Parathyroid adenoma (tissue), 2 donors: ENCODE data around the gene KCNQ1.

Source experiments
- H2AFZ ChIP-seq: fragments of 300-600 bp; sonication (generic); one replicate; pipeline ENCODE4 v1.7.0; 2017; ENCODE audit warnings: antibody characterized with exemption, mild to moderate bottlenecking
- H3K27ac ChIP-seq: fragments of 300-600 bp; sonication (generic); one replicate; pipeline ENCODE4 v1.7.0; 2017
- H3K27me3 ChIP-seq: fragments of 300-600 bp; sonication (generic); one replicate; pipeline ENCODE4 v1.7.0; 2017; ENCODE audit warnings: low read length; ENCODE audit not compliant: control insufficient read depth, insufficient read depth
- H3K36me3 ChIP-seq: fragments of 300-600 bp; sonication (generic); one replicate; pipeline ENCODE4 v1.7.0; 2017; ENCODE audit warnings: low read length; ENCODE audit not compliant: control insufficient read depth, insufficient read depth
- H3K4me1 ChIP-seq: fragments of 300-600 bp; sonication (generic); one replicate; pipeline ENCODE4 v1.7.0; 2017; ENCODE audit warnings: control low read depth
- H3K4me2 ChIP-seq: fragments of 300-600 bp; sonication (generic); one replicate; pipeline ENCODE4 v1.7.0; 2017; ENCODE audit warnings: low read length
- H3K4me3 ChIP-seq: fragments of 300-600 bp; sonication (generic); one replicate; pipeline ENCODE4 v1.7.0; 2017; ENCODE audit warnings: low read depth, low read length
- H3K79me2 ChIP-seq: fragments of 300-600 bp; sonication (generic); one replicate; pipeline ENCODE4 v1.7.0; 2017; ENCODE audit warnings: control low read depth
- H3K9ac ChIP-seq: fragments of 300-600 bp; sonication (generic); one replicate; pipeline ENCODE4 v1.7.0; 2017; ENCODE audit warnings: mild to moderate bottlenecking
- H3K9me3 ChIP-seq: fragments of 300-600 bp; sonication (generic); one replicate; pipeline ENCODE4 v1.7.0; 2017; ENCODE audit warnings: low read length; ENCODE audit not compliant: control insufficient read depth
- TF ChIP-seq, protein P1 (sequence below): fragments of 300-600 bp; sonication (generic); IDR thresholded peaks from one replicate; pipeline ENCODE4 v1.7.0; 2017; ENCODE audit warnings: antibody characterized with exemption, mild to moderate bottlenecking
- donor health status: primary hyperparathyroidism.

KCNQ1 gene

DNA sequence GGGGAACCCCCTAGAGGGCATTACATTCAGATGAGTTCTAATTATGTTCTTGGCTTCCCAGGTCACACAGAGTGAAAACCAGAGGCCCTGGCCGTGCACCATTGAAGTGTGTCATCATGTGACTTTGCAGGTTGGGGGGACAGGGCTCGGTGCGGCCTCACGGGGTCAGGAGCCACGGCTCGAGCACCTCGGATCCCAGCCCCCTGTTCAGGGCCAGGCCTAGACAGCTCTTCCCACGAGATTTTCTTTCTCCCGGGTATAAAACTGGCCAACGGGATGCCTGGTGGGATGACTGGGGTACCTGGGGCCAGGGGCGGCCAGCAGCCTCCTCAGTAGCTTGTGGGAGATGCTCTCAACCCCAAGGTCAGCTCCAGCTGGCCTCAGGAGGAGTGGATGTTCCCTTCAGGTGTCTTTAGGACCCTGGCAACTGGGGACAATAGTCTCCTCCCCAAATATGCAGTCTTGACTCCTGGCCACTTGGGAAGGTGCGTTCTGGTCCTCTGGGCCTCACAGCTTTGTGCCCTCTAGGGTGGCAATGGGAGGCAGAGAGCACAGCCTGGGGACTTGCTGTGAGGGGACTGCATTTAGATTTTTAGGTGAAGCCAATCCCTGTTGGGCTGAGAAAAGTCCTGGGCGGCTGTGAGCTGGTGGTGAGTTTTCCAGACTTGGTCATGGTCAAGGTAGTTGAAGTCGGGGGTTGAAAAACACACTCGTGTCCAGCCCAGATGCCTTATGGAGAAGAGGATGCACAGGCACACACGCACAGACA, 95.6 kb downstream of the KCNQ1 start:
- Histone ChIP-seq H3K79me2 (no peaks in the 10 kb centered on the region), H3K9me3 (no peaks in the 10 kb centered on the region), H3K4me1 (no peaks in the 10 kb centered on the region), H3K27ac (no peak overlapping the region), H3K4me3 (no peak overlapping the region), H3K9ac (no peak overlapping the region), H2AFZ (no peak overlapping the region), H3K4me2 (no peak overlapping the region), H3K27me3 (no peaks in the 10 kb centered on the region), H3K36me3 (no peaks in the 10 kb centered on the region)
- TF ChIP-seq, protein P1, sequence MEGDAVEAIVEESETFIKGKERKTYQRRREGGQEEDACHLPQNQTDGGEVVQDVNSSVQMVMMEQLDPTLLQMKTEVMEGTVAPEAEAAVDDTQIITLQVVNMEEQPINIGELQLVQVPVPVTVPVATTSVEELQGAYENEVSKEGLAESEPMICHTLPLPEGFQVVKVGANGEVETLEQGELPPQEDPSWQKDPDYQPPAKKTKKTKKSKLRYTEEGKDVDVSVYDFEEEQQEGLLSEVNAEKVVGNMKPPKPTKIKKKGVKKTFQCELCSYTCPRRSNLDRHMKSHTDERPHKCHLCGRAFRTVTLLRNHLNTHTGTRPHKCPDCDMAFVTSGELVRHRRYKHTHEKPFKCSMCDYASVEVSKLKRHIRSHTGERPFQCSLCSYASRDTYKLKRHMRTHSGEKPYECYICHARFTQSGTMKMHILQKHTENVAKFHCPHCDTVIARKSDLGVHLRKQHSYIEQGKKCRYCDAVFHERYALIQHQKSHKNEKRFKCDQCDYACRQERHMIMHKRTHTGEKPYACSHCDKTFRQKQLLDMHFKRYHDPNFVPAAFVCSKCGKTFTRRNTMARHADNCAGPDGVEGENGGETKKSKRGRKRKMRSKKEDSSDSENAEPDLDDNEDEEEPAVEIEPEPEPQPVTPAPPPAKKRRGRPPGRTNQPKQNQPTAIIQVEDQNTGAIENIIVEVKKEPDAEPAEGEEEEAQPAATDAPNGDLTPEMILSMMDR, result no peak

DNA sequence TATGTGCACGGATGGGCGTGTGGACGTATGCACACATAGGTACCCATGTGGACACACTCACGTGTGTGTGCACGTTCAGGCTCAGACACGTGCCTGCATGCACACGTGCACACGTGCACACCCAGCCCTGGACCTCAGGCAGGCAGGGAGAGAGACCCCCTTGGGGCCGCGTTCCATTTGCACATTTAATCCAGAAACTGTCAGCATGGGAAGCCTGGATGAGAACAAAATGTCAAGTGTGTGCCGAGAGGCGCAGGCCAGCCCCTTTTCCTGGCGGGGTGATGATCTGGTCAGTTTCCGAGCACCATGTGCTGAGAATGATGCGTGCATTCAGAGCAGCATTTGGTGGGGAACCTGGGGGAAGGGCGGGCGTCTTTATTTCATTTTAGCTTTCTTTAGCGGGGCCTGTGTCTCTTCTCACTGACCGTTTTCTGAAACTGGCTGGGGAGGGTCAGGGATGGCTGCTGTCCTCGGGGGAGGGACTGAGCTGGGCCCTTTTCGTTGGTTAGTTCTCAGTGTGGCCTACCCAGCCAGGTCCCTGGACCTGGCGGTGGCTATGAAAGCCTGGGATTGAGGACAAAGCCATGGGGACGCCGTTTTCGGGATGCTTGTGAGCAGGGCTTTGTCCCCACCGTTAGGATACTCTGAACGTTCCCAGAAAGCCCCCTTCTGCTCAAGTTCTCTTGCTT, 96.3 kb downstream of the KCNQ1 start:
- TF ChIP-seq, protein P1, result no peak
- Histone ChIP-seq H3K27me3 (no peaks in the 10 kb centered on the region), H3K4me1 (no peaks in the 10 kb centered on the region), H3K9ac (no peak overlapping the region), H3K9me3 (no peaks in the 10 kb centered on the region), H2AFZ (no peak overlapping the region), H3K4me2 (no peak overlapping the region), H3K4me3 (no peak overlapping the region), H3K36me3 (no peaks in the 10 kb centered on the region), H3K79me2 (no peaks in the 10 kb centered on the region), H3K27ac (no peak overlapping the region)

DNA sequence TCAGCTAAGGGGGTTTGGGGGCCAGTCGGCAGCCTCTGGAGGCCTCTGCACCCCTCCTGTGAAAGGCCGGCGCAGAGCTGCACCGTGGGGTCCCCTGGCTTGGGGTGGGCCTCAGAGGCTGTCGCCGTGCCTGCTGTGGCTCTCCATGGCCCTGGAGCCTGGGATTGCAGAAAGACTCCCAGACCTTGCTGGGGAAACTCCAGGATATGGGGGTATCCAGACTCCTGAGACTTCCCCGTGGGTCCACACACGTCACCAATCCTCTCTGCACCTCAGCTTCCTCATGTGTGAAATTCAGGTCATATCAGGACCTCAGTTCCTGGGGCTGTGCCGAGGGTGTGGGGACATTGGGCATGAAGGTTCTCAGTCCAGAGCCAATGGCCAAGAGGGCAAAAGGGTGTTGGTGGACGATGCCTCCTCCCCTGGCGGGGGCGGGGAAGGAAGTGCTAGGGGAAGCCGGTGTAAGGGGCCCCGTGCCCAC, 97.1 kb downstream of the KCNQ1 start:
- TF ChIP-seq, protein P1, result no peak
- no peaks in the 10 kb centered on the region for H3K79me2 ChIP-seq
- H2AFZ ChIP-seq, result no peak overlapping the region
- no peak overlapping the region for H3K4me3 ChIP-seq
- no peak overlapping the region for H3K4me2 ChIP-seq
- H3K27ac ChIP-seq, result no peak overlapping the region
- no peaks in the 10 kb centered on the region for H3K36me3 ChIP-seq
- no peaks in the 10 kb centered on the region for H3K27me3 ChIP-seq
- no peaks in the 10 kb centered on the region for H3K9me3 ChIP-seq
- no peaks in the 10 kb centered on the region for H3K4me1 ChIP-seq
- H3K9ac ChIP-seq, result no peak overlapping the region

DNA sequence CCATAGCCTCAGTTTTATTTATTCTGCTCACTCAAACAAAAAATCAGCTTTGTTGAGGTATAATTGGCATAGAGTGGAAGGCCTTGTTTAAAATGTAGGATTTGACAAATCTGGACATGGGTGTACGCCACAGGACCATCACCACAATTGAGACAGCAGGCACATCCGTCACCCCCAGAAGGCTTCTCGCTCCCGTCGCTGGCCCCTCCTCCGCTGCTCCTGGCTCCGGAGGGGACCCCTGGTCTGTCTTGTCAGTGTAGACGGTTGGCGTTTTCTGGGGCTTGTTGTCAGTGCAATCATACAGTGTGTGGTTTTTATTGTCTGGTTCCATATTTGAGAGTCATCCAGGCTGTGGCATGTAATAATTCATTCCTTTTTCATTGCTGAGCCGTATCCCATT, 97.6 kb downstream of the KCNQ1 start:
- Histone ChIP-seq H3K79me2 (peaks cover under 1% of the 10 kb centered on the region), H2AFZ (no peak overlapping the region), H3K27me3 (no peaks in the 10 kb centered on the region), H3K4me3 (no peak overlapping the region), H3K36me3 (no peaks in the 10 kb centered on the region), H3K9ac (no peak overlapping the region), H3K27ac (no peak overlapping the region), H3K4me1 (no peaks in the 10 kb centered on the region), H3K9me3 (no peaks in the 10 kb centered on the region), H3K4me2 (no peak overlapping the region)
- TF ChIP-seq, protein P1, result no peak
